Non-pigmented ciliary epithelial cell (primary cell): ENCODE measurements around the gene MYCBP2.
A peak's percentile ranks its signal among the peaks of the same experiment; 100 is the strongest.
"Not testable (repeated sequence)": the region's sequence is repeated elsewhere in the genome, so short reads cannot be mapped to it uniquely, and the experiment has no call there.

Source experiments
- DNase-seq: peaks from one replicate; pipeline ENCODE4 v3.0.0-alpha.2; 2010; ENCODE audit warnings: low read depth

MYCBP2 gene

GRCh38 chr13:77213644-77214043, 113.2 kb downstream of the MYCBP2 start:
- DNase-seq = peak; percentile 65

- DNase-seq = peak; percentile 71
These were observed 119.0 kb downstream of the MYCBP2 start for GRCh38 chr13:77207943-77208342.

GRCh38 chr13:77198995-77199394, 127.9 kb downstream of the MYCBP2 start:
- not testable (repeated sequence) for DNase-seq

GRCh38 chr13:77196052-77196618, 130.8 kb downstream of the MYCBP2 start:
- no peak for DNase-seq

DNA sequence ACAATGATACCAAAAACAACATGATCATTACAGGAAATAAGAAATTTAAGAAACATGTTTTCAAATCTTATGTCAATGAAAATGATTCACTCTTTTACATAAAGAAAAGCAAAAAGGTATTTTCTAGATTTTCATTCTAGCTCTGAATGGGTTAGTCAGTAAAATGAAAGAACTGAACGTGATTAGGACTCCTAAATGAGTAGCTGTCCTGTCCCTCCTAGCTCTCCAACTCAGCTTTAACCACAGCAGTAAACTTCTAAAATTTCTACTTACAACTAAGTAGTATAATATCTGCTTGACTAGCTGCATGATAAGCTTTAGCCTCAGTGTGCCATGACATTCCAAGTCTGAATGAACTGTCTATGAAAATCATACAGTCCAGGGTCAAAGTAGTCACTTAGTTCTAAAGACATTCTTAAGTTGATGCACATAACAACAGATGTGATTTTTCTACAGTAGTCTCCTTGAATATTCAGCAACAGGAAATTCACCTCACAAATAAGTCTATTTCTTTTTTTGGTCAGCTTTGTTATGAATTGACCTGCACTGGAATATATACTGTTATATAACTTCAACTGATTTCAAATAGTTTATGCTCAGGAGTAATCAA, 136.4 kb downstream of the MYCBP2 start:
- no peak for DNase-seq

GRCh38 chr13:77185721-77186120, 141.2 kb downstream of the MYCBP2 start:
- no peak for DNase-seq

GRCh38 chr13:77184455-77184854, 142.4 kb downstream of the MYCBP2 start:
- no peak for DNase-seq

DNA sequence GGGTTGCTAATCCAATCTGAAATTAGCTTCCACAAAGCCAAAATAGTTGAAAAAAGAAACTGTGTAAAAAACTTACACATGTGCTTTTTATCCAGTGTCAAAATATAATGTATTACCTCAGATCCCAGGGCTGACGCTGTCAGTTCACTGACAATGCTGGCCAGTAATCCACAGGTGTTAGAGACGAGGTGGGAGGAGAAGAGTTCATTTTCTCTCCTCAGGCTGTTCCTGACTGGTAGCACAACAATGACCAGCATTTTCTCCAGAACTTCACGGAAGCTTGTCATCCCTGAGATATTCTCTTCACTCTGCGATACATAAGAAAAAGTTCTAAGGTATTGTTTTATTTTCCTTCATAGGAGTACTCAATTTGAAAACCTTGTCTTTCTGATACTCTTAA, 146.9 kb downstream of the MYCBP2 start:
- no peak for DNase-seq

DNA sequence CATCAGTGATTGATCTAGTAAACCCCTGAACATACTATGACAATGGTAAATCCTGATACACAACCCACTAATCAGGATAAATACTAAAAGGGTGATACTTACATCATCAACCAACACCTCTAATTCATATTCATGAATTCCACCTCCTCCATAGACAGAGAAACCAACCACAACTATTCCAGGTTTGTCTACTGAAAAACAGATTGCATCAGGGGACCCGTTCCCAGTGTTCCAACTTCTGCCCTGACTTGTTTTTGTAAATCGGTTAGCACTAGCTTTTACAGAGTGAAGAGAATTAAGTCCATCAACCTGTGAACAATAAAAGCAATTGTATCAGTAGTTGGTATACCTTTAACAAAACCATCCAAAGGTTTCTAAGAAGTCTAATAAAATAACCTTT, 149.2 kb downstream of the MYCBP2 start:
- no peak for DNase-seq

DNA sequence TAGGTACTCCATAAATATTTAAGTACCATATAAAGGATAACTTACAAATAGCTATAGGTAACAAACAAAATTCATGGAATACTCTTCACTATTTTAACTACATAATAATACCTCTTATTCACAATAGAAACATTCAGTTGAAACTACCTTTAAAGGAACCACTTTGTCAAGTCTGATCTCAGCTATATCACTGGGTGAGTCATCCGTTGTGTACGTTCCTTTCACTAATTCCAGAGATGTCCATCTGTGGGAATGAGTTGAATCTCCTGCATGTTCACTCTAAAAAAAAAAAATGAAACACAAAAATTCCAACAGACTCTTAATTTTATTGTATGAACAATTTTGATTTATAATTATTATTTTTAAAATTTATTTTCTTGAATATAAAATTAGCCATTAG, 150.5 kb downstream of the MYCBP2 start:
- DNase-seq = peak; percentile 70

DNA sequence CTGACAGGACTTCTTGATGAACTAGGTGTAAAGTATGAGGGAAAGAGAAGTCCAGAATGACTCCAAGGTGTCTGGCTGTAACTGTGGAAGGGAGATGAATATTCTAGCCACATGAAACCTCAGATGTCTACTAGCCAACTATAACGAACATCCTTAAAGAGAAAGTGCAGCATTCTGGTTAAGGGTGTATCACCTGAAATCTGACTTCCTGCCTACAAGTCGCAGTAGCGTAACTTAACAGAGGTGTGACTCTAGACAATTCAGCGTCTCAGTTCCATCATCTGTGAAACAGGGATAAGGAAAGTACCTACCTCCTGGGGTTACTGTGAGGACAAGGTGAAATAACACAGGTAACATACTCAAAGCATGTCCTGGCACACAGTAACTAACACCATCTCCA, 154.2 kb downstream of the MYCBP2 start:
- DNase-seq = no peak

- no peak for DNase-seq
These were observed 155.4 kb downstream of the MYCBP2 start for GRCh38 chr13:77171451-77171850.

GRCh38 chr13:77168237-77168636, 158.7 kb downstream of the MYCBP2 start:
- DNase-seq = no peak

DNA sequence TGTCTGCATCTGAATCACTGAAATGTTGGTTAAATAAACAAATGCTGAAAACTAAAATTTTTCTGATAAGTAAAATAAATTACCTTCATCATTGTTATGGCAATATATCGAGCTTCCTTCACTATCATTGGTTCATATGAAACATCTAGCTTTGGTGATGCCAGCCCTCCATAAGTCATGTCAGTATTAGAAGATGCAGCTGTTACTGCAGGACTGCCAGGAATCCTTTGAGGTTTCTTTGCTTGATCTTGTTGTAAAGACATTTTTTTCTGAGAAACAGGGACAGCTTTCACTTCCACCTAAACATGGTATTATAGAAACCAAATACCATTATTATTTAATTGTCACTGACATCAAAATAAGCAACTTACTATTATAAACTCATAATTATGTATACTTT, 176.2 kb downstream of the MYCBP2 start:
- no peak for DNase-seq

DNA sequence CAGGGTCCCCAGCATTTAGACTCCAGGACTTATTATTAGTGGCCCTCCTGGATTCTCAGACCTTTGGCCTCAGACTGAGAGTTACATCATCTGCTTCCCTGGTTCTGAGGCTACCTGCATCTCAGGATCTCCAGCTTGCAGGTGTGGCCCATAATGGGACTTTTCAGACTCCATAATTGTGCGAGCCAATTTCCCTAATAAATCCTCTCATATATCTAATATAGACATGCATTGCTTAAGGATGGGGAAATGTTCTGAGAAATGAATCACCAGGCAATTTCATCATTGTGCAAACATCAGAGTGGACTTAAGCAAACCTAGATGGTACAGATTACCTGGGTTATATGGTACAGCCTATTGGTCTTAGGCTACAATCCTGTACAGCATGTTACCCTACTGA, 183.5 kb downstream of the MYCBP2 start:
- peak; percentile 15 for DNase-seq

GRCh38 chr13:77139306-77139705, 187.6 kb downstream of the MYCBP2 start:
- DNase-seq = no peak

GRCh38 chr13:77138813-77139212, 188.1 kb downstream of the MYCBP2 start:
- DNase-seq = no peak

GRCh38 chr13:77136902-77137420, 189.9 kb downstream of the MYCBP2 start:
- DNase-seq = peak; percentile 94

GRCh38 chr13:77124423-77124822, 202.5 kb downstream of the MYCBP2 start:
- no peak for DNase-seq

DNA sequence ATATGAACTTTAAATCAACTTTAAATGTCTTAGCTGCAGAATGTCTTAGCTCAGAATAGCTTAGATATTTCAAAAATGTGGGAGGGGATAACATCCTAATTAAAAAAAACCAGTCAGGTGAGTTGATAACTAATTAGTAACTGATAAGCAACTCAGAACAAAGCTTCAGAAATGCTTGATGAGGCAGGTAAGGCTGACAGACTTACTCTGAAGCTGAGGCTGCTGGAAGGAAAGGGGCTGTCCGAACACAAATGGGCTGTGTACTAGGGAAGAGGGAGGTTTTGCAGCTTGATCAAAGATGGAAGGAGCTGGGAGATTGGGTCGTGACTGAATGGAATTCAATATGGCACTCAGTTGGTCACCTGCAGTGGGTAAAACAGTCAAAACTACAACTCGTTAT, 208.8 kb downstream of the MYCBP2 start:
- DNase-seq = no peak

DNA sequence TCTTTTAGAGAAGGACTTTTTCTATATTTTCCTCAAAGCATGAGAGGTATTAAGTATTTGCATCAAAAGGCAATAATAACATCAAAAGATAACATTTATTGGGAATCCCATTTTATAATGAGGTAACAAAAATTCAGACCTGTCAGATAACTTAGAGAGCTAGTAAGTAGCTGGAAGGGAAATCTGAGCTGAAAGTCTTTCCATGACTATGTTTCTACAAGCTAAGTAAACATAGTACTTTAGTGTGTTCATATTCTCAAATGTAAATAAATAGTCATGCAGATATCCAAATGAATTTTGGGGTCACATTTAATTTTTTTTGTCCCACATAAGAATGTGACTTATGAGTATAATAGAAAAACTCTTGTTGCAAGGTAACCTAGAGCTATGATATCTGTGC, 212.6 kb downstream of the MYCBP2 start:
- no peak for DNase-seq

- DNase-seq = peak; percentile 24
These were observed 213.4 kb downstream of the MYCBP2 start for GRCh38 chr13:77113496-77113895.

- DNase-seq = no peak
These were observed 221.8 kb downstream of the MYCBP2 start for GRCh38 chr13:77105051-77105450.

DNA sequence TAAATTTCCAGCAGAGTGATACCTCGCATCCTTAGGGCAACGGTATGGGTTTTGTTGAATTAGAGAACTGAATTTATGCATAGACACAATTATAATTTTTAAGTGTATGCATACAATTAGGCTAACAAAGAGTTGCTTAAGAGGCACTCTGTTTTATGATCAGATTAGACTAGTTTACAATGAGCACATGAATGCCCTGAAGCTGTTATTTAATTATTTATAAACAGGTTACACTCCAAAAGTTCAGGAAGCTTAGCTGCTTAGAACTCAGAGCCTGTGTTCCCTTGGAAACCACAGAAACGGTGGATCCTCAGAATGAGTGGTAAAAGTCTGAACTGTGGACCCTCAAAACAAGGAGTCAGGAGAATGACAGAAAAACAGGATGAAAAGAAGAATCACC, 227.5 kb downstream of the MYCBP2 start:
- DNase-seq = no peak
